WTC11 (cell line): ENCODE results near the gene FBRSL1. TPM values are rescaled to one million over a fixed set of nuclear protein-coding genes. Genes with fewer than 3 reads are reported as not detected.

Source experiments
- FOXJ3 ChIP-seq: sonication (generic); formaldehyde crosslinking; IDR thresholded peaks from 2 replicates; pipeline ENCODE4 v1.9.0; 2021; ENCODE audit warnings: missing genetic modification reagents, mild to moderate bottlenecking, borderline replicate concordance
- FOXK1 ChIP-seq: sonication (generic); formaldehyde crosslinking; IDR thresholded peaks from 2 replicates; pipeline ENCODE4 v1.8.0; 2022; ENCODE audit warnings: mild to moderate bottlenecking, moderate library complexity, missing genetic modification reagents
- FOXP4 ChIP-seq: sonication (generic); formaldehyde crosslinking; IDR thresholded peaks from 2 replicates; pipeline ENCODE4 v1.8.0; 2022; ENCODE audit warnings: mild to moderate bottlenecking, missing genetic modification reagents
- GABPB1 ChIP-seq: sonication (generic); formaldehyde crosslinking; IDR thresholded peaks from 2 replicates; pipeline ENCODE4 v1.8.1; 2023; ENCODE audit warnings: mild to moderate bottlenecking, missing genetic modification reagents
- GTF2I ChIP-seq: fragments of 250-450 bp; sonication (Bioruptor Pico); conservative IDR thresholded peaks from 2 replicates; pipeline ENCODE4 v1.4.0; 2021; ENCODE audit warnings: mild to moderate bottlenecking
- NFATC4 ChIP-seq: fragments of 250-450 bp; sonication (Bioruptor Pico); IDR thresholded peaks from 2 replicates; pipeline ENCODE4 v1.9.0; 2021; ENCODE audit warnings: mild to moderate bottlenecking
- NR1H2 ChIP-seq: sonication (generic); formaldehyde crosslinking; IDR thresholded peaks from 2 replicates; pipeline ENCODE4 v1.9.0; 2021; ENCODE audit warnings: mild to moderate bottlenecking, moderate library complexity, missing genetic modification reagents
- NR3C1 ChIP-seq: sonication (generic); formaldehyde crosslinking; conservative IDR thresholded peaks from 2 replicates; pipeline ENCODE4 v1.8.1; 2023; ENCODE audit warnings: low read depth, mild to moderate bottlenecking, missing genetic modification reagents
- RELA ChIP-seq: sonication (generic); formaldehyde crosslinking; IDR thresholded peaks from 2 replicates; pipeline ENCODE4 v1.8.1; 2022; ENCODE audit warnings: missing genetic modification reagents, mild to moderate bottlenecking, borderline replicate concordance
- TEAD4 ChIP-seq: sonication (generic); formaldehyde crosslinking; IDR thresholded peaks from 2 replicates; pipeline ENCODE4 v1.8.0; 2022; ENCODE audit warnings: mild to moderate bottlenecking, missing genetic modification reagents
- ZMAT4 ChIP-seq: fragments of 250-450 bp; sonication (Bioruptor Pico); IDR thresholded peaks from 2 replicates; pipeline ENCODE4 v1.9.0; 2021; ENCODE audit warnings: mild to moderate bottlenecking
- ZNF263 ChIP-seq: sonication (generic); formaldehyde crosslinking; IDR thresholded peaks from 2 replicates; pipeline ENCODE4 v1.8.1; 2022; ENCODE audit warnings: low read depth, mild to moderate bottlenecking, moderate library complexity, missing genetic modification reagents
- ZNF423 ChIP-seq: fragments of 250-450 bp; sonication (Bioruptor Pico); IDR thresholded peaks from 2 replicates; pipeline ENCODE4 v2.1.2; 2022; ENCODE audit warnings: mild to moderate bottlenecking, moderate library complexity
- ZNF671 ChIP-seq: fragments of 250-450 bp; sonication (Bioruptor Pico); IDR thresholded peaks from 2 replicates; pipeline ENCODE4 v1.8.0; 2021; ENCODE audit warnings: mild to moderate bottlenecking
- total RNA-seq: library from RNA; stranded (reverse); gene quantifications from 3 replicates; pipeline ENCODE4 v1.2.3, GENCODE V29; 2021
- TF ChIP-seq, protein P1 (sequence below): fragments of 250-450 bp; sonication (Bioruptor Pico); IDR thresholded peaks from 2 replicates; pipeline ENCODE4 v1.8.0; 2021; ENCODE audit warnings: mild to moderate bottlenecking
- TF ChIP-seq, protein P2 (sequence below): fragments of 250-450 bp; sonication (Bioruptor Pico); IDR thresholded peaks from 2 replicates; pipeline ENCODE4 v1.9.0; 2021; ENCODE audit warnings: moderate library complexity, mild to moderate bottlenecking, inconsistent platforms, borderline replicate concordance
- TF ChIP-seq, protein P3 (sequence below): fragments of 250-450 bp; sonication (Bioruptor Pico); IDR thresholded peaks from 2 replicates; pipeline ENCODE4 v2.1.2; 2022; ENCODE audit warnings: mild to moderate bottlenecking, moderate library complexity

Gene FBRSL1
- total RNA-seq, 1 experiment from 2014 or later, result 129 TPM

DNA sequence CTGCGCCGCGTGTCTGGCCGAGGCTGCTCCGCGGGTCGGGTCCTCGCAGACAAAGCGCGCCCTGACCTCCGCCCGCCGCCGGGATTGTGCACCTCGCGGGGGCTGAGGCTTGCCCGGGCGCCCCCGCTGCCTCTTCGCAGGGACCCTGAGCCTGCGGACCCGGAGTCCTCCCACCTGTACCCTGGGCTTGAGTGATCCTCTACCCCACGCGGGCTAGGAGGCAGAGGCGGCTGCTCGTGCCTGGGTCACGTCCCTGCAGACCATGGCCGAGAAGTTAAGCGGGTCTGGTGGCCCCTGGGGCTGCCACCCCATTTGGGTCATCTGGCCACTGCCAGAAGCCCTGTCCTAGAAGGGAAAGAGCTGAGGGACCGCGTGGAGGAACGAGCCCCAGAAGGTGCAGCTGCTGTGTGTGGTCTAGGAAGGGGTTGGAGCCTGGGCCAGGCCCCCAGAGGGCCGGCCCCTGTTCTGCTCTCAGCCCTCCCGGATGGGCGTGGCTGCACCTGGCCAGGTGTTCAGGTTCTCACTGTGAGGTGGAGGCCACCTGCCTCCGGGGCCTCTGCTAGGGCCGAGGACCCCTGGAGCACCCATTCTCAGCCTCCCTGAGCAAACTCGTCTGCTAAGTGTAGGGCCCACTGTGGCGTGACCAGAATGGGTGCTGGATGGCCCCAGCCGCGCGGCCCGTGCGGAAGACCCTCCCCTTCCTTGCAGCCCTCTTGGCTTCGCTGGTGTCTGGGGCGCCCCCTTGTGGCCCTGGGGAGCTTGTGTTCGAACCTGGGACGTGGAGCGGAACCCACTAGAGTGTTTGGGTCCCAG is 70.9 kb downstream of the FBRSL1 start (continued):
- TF ChIP-seq GABPB1 (CRISPR knock-in tag), result no peak
- 0 out of 2 replicates have a peak, but pooled peaks have one; percentile 22 for TF ChIP-seq ZNF263 (CRISPR knock-in tag)
- no peak for TF ChIP-seq TEAD4 (CRISPR knock-in tag)
- TF ChIP-seq FOXP4, result no peak
- TF ChIP-seq ZMAT4 (CRISPR knock-in tag), result no peak
- TF ChIP-seq, protein P1, sequence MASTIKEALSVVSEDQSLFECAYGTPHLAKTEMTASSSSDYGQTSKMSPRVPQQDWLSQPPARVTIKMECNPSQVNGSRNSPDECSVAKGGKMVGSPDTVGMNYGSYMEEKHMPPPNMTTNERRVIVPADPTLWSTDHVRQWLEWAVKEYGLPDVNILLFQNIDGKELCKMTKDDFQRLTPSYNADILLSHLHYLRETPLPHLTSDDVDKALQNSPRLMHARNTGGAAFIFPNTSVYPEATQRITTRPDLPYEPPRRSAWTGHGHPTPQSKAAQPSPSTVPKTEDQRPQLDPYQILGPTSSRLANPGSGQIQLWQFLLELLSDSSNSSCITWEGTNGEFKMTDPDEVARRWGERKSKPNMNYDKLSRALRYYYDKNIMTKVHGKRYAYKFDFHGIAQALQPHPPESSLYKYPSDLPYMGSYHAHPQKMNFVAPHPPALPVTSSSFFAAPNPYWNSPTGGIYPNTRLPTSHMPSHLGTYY, result no peak
- TF ChIP-seq ZNF423 (CRISPR knock-in tag), result peak; percentile 50
- TF ChIP-seq, protein P2, sequence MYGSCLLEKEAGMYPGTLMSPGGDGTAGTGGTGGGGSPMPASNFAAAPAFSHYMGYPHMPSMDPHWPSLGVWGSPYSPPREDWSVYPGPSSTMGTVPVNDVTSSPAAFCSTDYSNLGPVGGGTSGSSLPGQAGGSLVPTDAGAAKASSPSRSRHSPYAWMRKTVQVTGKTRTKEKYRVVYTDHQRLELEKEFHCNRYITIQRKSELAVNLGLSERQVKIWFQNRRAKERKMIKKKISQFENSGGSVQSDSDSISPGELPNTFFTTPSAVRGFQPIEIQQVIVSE (CRISPR knock-in tag), result no peak
- TF ChIP-seq RELA, result no peak
- 0 out of 2 replicates have a peak, but pooled peaks have one; percentile 16 for TF ChIP-seq FOXK1 (CRISPR knock-in tag)
- TF ChIP-seq, protein P3, sequence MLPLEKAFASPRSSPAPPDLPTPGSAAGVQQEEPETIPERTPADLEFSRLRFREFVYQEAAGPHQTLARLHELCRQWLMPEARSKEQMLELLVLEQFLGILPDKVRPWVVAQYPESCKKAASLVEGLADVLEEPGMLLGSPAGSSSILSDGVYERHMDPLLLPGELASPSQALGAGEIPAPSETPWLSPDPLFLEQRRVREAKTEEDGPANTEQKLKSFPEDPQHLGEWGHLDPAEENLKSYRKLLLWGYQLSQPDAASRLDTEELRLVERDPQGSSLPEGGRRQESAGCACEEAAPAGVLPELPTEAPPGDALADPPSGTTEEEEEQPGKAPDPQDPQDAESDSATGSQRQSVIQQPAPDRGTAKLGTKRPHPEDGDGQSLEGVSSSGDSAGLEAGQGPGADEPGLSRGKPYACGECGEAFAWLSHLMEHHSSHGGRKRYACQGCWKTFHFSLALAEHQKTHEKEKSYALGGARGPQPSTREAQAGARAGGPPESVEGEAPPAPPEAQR, result no peak
- no peak for TF ChIP-seq NR3C1 (CRISPR knock-in tag)
- no peak for TF ChIP-seq FOXJ3 (CRISPR knock-in tag)
- no peak for TF ChIP-seq GTF2I
- no peak for TF ChIP-seq ZNF671 (CRISPR knock-in tag)
- no peak for TF ChIP-seq NR1H2 (CRISPR knock-in tag)
- TF ChIP-seq NFATC4, result no peak

Other genes starting within 250 kb of the FBRSL1 start
- 0.66 to 1.1 TPM (median 0.90 TPM) in 3 replicates for gene GALNT9, start 160.6 kb upstream of the FBRSL1 start, total RNA-seq
- gene LRCOL1, start 120.4 kb downstream of the FBRSL1 start, total RNA-seq, result 0.24 TPM in 1 of 3 replicates, not detected in the others
- 1.6 to 2.6 TPM (median 2.1 TPM) in 3 replicates for gene P2RX2, start 128.6 kb downstream of the FBRSL1 start, total RNA-seq
- 120 to 144 TPM (median 126 TPM) in 3 replicates for gene POLE, start 197.2 kb downstream of the FBRSL1 start, total RNA-seq
- 12.0 to 13.2 TPM (median 12.6 TPM) in 3 replicates for gene PXMP2, start 197.4 kb downstream of the FBRSL1 start, total RNA-seq
- gene PGAM5, start 220.7 kb downstream of the FBRSL1 start, total RNA-seq, result 76.8 to 89.7 TPM (median 81.0 TPM) in 3 replicates